CMK (cell line): ENCODE results near the gene RNF113B.

Experiments used
- DNase-seq: peaks from one replicate; pipeline ENCODE4 v3.0.0-alpha.2; 2010; ENCODE audit warnings: low read depth

Gene RNF113B

DNA sequence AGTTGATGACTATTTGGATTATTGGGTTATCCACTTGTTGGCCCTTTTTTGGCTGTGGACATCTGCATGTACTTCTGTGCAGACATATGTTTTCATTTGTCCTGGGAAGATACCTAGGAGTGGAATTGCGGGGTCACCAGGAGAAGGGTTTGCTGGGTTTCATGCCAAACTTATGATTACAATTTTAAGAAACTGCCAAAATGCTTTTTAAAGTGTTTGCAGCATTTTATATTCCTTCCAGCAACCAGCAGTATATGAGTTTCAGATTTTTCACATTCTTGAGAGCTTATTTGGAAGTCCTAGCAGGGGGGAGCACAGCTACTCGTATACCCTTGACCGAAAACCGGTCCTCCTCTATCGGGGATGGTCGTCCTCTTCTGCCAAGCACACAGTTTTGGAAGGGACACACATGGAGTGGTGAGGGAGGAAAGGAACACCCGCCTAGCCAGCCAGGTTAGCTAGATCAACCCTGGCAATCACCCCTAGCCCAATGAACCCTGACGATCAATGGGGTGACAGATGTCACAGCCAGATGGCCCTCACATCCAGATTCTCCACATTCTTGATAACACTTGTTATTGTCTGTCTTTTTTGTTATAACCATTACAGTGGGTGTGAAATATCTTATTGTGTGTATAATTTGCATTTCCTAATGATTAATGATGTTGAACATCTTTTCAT lies 26.7 kb upstream of the RNF113B start:
- DNase-seq: no peak

DNA sequence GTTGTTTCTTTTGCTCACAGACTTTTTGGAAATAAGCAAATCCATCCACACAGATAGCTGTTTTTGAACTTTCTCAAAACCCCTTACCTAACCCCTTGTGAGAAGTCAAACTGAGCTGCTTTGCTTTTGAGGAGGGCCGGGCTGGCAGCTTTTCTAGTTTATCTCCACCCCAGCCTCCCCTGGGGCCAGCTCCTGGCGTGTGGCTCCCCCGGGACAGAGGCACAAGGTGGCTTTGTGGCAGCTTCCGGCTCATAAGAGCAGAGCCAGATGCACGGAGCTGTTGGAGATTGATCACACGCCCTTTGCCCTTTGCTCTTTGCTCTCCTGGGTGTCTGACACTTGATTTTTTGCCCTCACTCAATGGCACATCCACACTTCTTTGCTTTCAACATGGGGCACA lies 24.9 kb upstream of the RNF113B start:
- DNase-seq: no peak

DNA sequence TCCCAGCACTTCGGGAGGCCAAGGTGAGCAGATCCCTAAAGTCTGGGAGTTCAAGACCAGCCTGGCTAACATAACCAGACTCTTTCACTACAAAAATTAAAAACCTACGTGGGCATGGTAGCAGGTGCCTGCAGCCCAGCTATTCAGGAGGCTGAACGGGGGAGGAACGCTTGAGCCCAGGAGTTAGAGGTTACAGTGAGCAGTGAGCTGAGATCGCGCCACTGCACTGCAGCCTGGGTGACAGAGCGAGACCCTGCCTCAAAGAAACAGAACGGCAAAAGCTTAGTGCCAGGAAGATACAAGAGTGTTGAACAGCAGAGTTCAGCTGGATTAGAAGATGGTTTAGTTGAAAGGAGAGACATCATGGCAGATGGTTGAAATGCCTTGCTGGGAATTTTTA lies 24.1 kb upstream of the RNF113B start:
- no peak for DNase-seq

DNA sequence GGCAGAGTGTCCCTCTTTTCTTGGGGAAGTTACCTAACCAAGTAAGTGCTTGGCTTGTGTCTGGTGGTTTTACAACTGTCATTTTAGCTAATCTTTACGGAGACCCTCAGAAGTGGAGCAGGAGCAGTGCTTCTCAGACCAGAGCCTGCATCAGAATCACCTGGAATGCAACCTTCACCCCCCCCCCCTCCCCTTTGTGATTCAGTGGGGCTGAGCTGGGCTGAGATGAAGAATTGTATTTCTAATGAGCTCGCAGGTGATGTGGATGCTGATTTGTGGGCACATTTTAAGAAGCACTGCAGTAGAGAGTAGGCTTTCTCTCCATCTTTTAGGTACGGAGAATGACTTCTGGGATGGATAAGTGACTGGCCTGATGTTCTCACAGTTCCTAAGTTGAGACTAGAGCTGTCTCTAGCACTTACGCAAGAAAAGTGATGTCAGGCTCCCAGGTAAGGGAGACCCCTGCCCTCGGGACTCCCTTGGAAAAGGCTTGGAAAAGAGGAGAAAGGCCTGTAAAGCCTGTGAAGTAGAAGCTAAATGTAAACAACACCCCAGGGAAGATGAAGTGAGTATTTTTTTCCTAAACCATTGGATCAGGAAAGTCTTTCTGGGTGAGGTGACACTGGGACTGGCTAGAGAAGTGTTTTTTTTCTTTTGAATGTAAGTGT lies 23.3 kb upstream of the RNF113B start:
- DNase-seq: no peak

DNA sequence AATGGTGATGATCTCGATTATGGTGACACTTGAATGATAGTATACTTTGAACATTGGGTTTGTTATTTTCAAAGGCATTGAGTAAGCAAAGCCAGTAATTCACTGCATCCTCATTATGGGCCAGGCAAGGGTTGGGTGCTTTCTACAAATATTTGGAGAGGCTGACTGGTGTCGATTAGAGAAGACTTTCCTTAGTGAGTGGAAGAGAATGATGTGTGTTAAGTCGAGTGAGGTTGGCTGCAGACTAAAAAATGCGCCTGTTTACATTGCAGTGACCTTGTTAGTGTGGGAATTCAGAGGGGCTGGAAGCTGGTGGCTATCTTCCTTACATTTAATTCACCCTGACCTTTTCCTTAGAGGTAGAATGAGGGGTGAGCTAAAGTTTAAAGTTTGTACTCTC lies 22.4 kb upstream of the RNF113B start:
- DNase-seq: no peak

DNA sequence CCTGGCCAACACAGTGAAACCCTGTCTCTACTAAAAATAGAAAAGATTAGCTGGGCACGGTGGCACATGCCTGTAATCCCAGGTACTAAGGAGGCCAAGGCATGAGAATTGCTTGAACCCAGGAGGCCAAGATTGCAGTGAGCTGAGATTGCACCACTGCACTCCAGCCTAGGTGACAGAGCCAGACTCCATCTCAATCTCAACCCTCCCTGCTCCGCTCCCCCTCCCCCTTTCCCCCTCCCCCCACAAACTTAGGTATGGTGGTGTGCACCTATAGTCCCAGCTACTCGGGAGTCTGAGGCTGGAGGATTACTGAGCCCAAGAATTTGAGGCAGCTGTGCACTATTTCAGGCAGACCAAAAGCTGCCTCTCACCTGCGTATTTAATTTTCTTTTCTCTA lies 21.6 kb upstream of the RNF113B start:
- no peak for DNase-seq

DNA sequence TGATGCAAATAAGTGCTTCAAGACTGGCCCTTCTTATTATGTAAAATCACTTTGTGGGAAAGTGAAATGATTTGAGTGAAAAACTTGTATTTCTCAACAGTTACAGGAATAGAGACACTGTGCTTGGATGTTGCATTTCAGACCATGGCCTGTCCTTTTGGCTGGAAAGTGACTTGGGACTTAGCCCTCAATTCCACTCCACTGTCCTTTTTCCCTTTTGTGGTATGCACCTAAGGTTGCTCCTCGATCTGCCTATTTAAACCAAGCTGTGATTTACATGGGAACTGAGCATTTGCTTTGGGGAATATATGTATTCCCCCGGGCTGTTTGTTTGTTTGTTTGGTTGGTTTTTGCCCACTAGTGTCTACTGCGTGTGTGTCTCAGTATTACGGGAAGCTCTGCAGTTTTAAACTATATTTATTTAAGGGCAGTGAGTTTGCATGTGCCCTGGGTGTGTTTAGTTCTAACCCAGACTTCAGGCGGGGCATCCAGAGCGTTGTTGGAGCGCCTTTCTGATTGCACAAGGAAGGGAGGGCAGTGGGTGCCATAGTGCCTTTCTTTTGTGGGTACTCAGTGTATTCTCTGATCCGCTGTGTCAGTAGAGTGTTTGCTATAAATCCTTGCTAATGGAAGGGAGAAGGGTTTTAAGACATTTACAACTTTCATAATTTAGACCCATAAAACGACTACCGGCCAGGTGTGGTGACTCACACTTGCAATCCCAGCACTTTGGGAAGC lies 18.2 kb upstream of the RNF113B start:
- no peak for DNase-seq

DNA sequence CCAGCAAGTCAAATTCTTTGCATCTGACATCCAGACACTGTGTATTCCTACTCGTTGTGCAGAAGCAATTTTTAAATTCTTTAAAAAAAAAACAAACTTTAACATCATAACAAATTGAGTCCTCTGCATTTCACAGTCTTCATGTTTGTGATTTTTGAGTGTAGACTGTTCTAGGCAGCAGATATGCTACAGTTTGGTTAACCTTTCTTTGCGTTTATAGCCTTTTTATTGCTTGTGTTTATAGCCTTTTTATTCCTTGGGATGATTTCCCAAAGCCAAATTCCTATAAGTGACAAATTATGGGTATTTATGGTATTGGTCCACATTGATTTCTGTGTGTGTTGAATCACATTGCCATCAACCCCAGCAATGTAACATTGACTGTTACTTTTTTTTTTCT lies 14.9 kb upstream of the RNF113B start:
- DNase-seq: no peak

DNA sequence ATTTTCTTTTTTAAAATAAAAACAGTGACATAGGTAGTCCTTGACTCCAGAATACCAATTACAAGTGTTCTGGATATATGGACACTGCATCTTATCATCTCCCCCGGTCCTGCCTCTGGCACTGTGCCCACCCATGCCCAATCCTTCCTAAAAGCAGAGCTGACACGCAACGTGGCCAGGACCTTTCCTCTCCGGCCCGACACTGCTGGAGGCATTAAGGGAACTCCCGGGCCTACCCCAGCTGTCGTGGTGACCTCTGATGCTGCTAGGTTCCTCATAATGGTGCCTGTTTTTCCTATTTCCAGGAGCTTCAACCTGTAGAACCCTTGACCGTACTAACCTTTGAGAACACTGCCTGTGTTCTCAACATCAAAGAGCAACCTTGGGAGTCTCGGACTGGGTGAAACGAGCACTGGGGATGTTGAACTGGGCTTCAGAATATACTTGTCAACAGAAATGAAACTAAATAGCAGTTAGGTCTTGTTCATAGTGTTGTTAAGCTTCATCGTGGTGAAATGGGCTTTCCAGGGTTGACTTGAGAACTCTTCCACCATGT lies 13.9 kb upstream of the RNF113B start:
- no peak for DNase-seq

DNA sequence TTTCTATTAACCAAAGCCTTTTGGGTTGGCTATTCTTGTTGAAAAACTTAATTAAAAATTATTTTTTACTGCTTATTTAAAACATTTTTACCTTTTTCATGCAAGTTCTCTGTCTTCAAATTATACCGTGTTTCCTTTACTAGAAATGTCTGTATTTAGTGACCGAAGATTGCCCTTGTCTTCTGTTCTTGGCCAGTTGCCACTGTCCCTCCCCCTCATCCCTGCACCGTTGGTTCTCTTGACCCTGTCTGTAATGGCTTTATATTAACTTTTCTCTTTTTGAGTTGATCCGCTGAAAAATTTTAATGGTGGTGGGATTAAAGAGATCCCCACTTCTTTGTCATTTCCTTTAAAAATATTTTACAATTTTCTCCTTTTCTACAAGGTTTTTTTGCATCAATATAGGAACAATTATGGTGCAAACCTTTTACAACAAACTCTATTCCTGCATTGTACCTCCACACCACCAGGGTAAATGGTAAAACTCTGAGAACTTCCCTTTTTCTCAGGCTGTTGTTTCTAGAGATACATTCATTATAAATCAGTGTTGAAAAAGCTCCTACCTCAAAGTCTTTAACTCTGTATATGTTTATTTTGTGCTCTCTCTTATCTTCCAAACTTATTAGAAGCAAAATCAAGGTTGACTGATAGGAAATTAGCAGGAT lies 12.9 kb upstream of the RNF113B start:
- DNase-seq: no peak

DNA sequence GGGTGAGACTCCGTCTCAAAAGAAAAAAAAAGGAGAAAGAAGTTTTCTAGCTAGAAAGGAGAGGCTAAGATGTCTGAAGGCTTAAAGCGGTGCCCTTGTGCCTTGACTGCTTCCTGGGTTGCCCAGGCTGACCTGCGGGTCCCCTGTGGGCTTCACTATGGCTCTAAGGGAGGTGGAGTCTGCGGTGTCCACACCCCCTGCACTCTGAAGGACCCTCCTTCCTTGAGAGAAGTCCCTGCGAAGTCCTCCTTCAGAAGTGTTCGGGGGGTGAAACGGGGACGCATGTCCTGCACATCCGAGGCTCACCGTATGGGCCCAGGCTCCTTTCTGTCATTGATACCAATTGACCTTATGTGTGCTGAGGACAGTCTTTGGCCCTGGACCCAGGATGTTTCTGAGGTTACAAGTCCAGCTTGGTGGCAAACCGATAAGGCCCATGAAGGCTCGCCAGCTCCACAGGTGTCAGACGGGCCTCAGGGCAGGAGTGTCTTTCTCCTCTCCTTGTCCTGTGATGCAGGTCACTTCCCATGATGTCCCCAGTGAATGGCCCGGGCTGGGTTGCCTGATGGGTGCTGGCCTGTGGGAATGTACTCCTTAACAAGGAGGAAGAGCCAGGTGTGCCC lies 11.6 kb upstream of the RNF113B start:
- no peak for DNase-seq

DNA sequence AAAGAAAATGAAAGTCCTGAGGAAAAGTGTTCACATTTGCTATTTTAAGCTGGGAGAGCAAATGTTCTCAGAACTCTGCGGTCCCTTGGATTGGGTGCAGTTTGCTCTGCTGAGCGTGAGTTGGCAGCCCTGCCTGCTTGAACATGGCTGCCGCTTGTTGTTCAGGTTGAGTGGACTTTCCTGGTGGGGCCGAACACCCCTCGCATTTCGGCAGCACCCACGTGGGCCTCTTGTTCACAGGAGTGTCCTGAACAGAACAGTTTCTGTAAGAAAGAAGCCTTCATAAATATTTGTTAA lies 10.8 kb upstream of the RNF113B start:
- DNase-seq: no peak

DNA sequence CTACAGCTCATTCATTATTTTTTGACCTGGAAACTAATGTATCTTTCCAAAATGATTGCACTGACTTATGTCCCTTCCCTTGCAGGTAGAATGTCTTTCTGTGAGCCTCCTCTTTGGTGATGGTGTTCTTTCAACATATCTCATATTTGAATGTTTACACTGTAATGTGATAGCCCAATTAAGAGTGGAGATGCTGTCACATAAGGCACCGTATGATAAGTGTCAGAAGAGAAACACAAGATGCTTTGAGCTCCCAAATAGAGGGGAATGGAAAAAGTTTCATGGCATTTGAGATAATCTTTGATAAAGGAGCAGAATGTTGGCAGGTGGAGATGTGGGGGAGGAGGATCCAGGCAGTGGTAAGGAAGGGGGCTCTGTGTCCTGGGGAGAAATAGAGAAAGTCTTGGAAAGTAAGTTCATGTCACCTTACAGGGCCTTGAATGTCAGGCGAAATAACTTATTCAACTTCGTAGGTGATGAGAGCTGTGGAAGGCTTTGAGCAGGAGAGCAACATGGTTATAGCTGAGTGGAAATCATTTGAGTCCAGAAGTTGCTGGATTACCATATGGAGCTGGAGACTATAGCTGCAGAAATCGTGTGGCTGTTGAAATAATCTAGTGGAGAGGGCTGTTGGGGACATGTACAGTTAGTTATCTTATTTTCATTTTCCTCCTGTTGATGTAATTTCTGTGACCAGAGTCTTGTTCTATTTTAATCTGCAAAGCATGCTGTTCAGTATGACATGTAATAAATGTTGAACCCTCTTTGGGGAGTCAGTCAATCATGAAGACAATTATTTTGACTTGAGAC lies 10.3 kb upstream of the RNF113B start:
- no peak for DNase-seq

DNA sequence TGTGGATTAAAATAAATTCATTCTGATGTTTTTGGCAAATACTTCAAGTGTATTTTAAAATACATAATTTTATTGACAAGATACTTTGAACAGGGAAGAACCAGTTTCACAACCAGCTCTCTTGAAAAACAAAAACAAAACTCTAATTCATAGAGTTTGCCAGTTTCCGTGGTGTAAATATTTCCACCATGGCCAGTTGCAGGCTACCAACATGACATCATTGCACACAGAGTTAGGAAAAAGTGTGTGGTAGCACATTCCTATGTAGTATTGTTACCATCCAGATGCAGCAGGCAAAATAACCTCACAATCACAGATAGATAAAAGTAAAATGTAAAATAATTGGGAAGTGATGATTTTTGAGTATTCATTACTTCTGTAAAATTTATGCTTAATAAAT lies 7.7 kb upstream of the RNF113B start:
- DNase-seq: no peak

DNA sequence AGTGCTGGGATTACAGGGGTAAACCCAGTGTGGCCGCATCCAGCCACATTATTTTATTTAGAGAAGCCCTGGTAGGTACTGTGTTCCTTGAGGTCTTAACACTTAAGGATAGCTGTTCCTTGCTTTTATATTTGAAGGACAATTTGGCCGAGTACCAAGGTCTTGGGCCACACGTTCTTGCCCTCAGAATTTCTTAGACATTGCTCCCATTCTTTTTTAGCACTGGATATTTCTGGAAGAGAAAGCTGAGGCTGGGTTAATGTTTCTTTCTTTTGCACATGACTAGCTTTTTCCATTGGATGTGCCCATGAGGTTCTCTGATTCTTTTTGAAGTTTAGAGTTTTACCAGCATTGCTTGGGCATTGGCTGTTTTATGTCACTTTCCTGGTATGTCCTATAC lies 5.5 kb upstream of the RNF113B start:
- DNase-seq: no peak

DNA sequence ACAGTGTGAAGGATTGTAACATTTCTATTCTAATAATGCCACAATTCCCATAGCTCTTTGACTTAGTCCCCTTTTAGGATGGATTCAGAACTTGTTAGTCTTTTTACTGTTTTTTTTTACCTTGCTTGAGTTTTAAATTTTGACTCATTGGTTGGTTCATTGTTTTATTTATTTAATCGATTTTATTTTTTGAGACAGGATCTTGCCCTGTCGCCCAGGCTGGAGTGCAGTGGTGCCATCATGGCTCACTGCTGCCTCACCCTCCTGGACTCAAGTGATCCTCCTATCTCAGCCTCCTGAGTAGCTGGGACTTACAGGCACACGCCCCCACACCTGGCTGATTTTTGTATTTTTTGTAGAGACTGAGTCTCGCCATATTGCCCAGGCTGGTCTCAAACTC lies 5.1 kb upstream of the RNF113B start:
- DNase-seq: no peak

DNA sequence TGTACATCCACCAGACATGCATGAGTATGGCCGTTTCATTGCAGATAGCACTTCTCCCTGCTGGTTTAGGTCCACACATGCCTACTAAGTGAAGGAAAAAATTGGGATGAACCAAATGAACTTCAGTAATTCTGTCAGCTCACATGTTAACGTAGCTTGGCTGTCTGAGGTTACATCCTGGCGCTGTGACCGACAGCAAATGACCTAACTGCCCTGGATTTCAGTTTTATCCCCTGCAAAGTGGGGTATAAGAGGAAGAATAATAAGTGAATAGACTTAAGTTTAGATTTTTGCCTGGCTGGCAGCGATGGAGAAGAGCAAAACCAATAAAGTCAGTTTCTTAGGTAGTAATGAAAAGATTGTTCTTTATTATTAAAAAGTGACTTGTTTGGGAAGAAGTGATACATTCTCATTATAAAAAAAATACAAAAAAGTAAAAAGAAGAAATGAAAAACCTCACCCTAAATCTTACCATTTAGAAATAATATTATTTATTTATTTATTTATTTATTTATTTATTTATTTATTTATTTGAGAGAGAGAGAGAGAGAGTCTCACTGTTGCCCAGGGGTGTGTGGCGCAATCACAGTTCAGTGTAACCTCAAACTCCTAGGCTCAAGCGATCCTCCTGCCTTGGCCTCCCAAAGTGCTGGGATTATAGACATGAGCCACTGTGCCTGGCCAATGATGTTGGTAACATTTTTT lies 4.2 kb upstream of the RNF113B start:
- DNase-seq: no peak

DNA sequence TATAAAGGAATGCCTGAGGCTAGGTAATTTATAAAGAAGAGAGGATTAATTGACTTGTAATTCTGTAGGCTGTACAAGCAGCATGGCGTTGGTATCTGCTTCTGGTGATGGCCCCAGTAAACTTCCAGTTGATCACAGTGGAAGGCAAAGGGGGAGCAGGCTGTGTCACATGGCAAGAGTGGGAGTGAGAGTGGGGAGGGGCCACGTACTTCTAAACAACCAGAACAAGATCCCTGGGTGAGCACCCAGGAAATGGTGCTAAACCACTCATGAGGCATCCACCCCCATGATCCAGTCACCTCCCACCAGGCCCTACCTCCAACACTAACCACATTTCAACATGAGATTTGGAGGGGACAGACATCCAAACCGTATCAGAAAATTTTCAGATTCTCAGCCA lies 3.0 kb upstream of the RNF113B start:
- DNase-seq: no peak

DNA sequence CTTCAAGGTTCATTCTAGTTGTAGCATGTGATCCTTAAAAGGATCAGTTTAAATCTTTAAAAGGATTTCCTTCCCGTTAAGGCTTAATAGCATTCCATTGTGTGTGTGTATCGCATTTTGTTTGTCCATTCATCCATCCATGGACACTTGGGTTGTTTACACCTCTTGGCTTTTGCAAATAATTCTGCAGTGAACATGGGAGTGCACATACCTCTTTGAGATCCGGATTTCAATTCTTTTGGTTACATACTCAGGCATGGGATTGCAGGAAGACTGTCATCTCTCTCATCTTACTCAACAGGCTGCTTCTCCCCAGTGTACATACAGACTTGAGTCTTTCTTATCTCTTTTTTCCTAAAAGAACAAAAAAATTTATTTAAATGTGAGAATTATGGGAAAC lies 1.2 kb downstream of the RNF113B start:
- DNase-seq: no peak

DNA sequence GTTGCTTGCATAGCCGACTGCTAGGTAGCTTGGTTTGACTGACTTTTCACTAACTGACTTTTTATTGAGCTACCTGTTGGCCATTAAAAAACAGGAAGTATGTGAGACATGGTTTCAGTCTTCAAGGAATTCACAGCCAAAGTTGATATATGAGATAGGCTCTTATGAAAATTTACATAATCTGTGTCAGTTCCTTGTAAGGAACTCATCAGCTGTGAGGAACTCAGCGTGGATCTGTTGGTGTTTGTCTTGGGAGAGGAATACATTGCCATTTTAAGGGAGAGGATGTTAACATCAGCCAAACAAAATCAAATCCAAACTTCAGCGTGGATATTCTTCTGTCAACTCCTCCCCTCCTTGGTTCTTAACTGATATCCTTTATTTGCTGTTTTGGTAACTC lies 2.0 kb downstream of the RNF113B start:
- DNase-seq: no peak

DNA sequence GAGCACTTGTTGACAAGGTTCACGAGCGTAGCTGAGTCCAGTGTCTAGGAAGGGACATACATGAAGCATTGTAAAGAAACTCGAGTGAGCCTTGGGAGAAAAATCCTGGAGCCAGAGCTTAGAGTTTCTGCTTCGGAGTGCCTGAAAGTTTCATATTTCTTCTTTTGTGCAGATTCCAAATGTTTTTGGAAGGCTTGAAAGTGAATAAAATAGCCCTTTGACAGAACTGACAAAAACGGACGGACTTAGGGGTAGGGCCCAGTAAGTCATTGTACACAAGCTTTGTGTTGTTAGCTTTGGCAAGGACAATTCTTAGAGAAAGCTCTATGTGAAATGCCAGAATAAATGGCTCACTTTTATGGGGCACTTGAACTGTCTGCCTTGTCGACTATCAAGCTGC lies 2.8 kb downstream of the RNF113B start:
- DNase-seq: no peak
